Stimulated activated CD8-positive, alpha-beta memory T cell treated with anti-CD3 and anti-CD28 coated beads, Interleukin-12 subunit alpha, Interleukin-12 subunit beta, amount 100 ng/mL, for 4 hours (primary cell): ENCODE measurements around the gene WNK1.
"Not testable (repeated sequence)": the region's sequence is repeated elsewhere in the genome, so short reads cannot be mapped to it uniquely, and the experiment has no call there.

ENCODE experiments used
- DNase-seq: peaks from one replicate; pipeline ENCODE4 v3.0.0-alpha.2; 2020; ENCODE audit warnings: low read depth

The WNK1 gene

DNA sequence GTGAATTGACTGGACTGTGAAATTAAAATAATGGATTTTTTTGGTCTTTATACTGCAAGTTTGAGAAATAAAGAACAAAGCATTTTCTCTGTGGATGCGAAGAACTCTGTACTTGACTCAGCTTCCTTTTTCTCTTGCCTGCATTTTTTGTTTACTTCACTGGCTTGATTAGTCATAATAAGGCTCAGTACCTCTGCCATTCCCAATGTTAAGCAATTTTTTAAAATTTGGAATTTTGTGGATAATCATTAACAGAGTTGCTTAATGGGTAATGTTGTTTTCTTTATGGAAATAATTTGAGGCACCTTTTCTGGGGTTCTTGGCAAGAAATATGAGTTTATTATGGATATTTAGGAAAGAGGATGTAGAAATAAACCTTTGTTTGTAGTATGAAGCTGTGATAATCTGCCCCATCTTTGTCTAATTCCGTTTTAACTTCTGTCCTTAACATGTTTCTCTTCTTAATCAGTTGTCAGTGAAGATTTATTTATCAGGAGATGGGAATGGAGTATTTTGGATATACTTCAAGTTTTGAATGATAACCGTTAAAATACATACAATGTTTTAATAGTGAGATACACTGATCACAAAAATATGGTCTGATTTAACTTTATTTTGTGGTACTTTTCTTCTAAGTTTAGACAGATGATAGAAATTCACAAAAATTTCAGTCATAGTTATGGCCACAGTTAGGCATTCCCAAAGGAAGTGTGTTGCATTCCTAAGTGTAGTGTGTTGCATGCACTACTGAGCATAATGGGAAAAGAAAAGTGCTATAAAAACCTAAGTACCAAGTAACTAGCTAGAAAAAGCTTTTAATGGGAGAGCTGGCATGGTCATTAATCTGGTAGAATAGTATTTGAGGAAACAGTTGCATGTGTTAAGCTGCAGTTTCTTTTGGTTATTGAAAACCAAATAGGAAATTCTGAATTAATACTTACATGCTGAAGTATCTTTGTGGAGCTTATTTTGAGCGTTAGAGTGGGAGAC lies 27.7 kb downstream of the WNK1 start:
- DNase-seq = no peak

GRCh38 chr12:780750-781379 lies 28.5 kb downstream of the WNK1 start:
- DNase-seq = no peak

DNA sequence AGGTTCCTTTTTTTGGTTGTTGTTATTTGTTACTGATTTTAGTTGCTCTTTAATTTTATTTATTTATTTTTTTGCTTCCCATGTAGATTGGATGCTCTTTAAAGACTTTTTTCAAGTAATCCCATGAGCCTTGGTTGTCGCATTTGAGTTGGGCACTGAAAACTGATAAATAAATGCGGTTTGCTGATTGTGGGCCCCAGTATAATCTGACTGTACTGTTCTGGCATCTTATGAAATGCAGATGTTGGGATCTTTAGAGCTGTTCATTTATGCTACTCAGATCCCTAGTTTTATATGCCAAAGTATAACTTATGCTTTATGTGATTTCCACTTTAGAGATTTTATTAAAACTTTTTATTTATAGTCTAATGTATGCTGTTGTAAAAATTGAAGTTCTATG lies 33.3 kb downstream of the WNK1 start:
- no peak for DNase-seq

- DNase-seq = no peak
Measured at GRCh38 chr12:788288-788687, 35.9 kb downstream of the WNK1 start.

- not testable (repeated sequence) for DNase-seq
Measured at GRCh38 chr12:788762-789161, 36.4 kb downstream of the WNK1 start.

GRCh38 chr12:789852-790563 lies 37.6 kb downstream of the WNK1 start:
- no peak for DNase-seq

GRCh38 chr12:790608-791007 lies 38.2 kb downstream of the WNK1 start:
- DNase-seq = no peak

- DNase-seq = no peak
Measured at GRCh38 chr12:793037-793436, 40.7 kb downstream of the WNK1 start.

GRCh38 chr12:793711-794110 lies 41.3 kb downstream of the WNK1 start:
- no peak for DNase-seq

- peak; percentile 27 for DNase-seq
Measured at GRCh38 chr12:795305-795704, 42.9 kb downstream of the WNK1 start.

DNA sequence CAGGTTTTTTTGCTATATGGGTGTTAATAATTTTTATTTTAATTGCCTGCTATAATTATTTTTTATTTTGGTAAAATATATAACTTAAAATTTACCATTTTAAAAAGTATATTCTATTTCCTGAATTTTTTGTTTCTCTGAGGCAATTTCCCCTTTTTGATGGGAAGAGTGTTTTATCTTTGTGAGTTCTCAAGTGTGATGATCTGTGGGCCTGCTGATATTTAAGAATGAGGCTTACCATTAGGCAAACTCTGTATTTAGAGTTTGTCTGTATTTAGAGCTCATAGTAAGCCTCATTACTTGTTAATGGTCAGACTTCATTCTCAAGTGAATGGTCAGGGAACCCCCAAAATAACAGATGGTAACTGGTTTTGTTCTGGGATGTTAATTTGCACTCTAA lies 48.0 kb downstream of the WNK1 start:
- no peak for DNase-seq

DNA sequence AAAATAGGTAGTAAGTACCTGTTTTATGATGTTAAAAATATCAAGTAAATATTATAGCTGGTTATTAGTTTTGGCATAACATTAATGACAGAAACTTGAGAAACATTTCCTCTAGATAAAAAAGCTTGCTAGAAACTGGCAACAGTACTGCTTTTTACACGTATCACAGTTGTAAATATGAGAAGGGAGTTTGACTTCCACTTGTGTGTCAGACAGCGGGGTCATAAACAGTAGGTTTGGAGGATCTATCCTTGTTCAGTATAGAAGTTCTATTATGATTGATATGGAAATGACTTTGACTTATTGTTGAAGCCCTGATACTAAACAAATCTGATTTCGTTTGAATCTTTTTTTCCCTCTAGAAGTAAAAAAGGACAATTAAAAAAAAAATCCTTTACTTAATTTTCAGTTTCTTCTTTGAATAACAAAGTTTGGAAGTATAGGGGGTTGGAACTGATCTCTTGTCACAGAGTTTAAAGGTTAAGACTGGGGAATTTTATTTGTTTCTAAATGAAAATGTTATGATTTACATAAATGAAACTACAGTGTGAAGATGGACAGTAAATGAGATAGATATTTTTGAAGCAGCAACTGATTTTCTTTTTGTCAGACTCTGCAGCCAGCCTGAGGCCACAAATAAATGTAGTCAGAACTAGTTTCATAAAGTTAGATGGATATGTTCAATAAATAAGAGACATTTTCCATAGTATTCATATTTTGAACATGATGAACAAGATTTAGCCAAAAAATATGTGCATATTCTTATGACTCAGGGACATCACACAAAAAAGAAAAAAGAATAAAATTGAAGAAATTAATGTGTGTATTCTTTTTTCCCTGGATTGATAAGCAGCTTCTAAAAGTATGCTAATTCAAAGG lies 50.1 kb downstream of the WNK1 start:
- no peak for DNase-seq

DNA sequence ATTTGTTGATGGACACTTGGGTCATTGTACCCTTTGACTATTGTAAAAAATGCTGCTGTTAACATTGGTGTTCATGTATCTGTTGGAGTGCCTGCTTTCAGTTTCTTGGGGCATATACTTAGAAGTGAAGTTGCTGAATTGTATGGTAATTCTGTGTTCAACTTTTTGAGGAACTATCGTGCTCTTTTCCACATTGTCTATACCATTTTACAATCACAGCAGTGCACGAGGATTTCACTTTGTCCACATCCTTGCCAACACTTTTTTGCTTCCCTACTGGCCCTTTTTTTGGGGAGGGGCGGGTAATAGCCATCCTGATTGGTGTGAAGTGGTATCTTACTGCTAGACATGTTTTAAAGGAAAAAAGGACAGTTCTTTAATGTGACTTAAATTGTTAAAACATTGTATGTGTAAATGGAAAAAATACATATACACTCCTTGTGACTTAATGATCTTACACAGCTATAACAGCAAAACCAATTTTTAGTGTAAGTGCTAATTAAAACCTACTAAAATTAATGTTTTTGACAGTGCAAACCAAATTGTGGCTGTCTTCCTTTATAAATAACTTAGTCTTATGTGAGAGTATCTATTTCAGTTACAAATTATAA lies 52.7 kb downstream of the WNK1 start:
- no peak for DNase-seq

GRCh38 chr12:806200-806791 lies 53.9 kb downstream of the WNK1 start:
- no peak for DNase-seq

- no peak for DNase-seq
Measured at GRCh38 chr12:807041-807735, 54.8 kb downstream of the WNK1 start.

DNA sequence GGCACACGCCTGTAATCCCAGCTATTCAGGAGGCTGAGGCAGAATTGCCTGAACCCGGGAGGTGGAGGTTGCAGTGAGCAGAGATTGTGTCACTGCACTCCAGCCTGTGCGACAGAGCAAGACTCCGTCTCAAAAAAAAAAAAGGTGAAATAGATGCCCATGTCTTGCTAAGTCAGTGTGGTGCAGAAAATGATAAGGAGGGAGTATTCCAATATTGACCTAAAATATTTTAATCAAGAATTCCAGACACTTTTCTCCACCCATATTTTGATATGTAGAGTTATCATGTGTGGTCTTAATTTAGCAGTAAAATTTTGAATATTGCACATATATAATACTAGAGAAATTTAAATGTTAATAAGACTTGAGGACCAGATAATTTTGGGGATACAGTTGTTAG lies 57.7 kb downstream of the WNK1 start:
- DNase-seq = no peak

GRCh38 chr12:810671-811415 lies 58.5 kb downstream of the WNK1 start:
- no peak for DNase-seq

GRCh38 chr12:812950-813349 lies 60.6 kb downstream of the WNK1 start:
- no peak for DNase-seq

DNA sequence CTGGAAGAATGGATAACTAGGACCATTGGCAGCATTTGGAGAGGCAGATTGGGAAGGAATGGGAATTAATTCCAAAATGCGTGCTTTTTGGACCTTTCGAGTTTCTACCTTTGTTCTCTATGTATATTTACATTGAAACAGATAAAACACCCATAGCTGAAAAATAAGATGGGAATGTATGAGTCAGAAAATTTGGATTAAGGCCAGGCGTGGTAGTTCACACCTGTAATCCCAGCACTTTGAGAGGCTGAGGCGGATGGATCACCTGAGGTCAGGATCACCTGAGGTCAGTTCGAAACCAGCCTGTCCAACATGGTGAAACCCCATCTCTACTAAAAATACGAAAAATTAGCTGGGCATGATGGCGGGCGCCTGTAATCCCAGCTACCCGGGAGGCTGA lies 65.1 kb downstream of the WNK1 start:
- not testable (repeated sequence) for DNase-seq
